Stimulated activated CD4-positive, alpha-beta T cell treated with anti-CD3 and anti-CD28 coated beads, Interleukin-1b, Interleukin-23, amount 100 ng/mL, for 24 hours (primary cell): ENCODE measurements around the gene CDC14A.

Source experiments
- DNase-seq, 4 experiments: peaks; one replicate each; pipeline ENCODE4 v3.0.0-alpha.2; 2020; ENCODE audit warnings: low read depth in 4 of 4, low spot score in 1 of 4

CDC14A gene

DNA sequence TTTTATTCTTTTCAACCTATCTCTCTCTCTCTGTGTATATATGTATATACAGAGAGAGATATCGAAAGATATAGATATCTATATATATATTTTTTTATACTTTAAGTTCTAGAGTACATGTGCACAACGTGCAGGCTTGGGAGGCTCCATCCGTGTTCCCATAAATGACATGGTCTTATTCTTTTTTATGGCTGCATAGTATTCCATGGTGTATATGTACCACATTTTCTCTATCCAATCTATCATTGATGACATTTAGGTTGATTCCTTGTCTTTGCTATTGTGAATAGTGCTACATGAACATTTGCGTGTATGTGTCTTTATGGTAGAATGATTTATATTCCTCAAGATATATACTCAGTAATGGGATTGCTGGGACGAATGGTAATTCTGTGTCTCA lies 130.4 kb downstream of the CDC14A start:
- no peak for DNase-seq

DNA sequence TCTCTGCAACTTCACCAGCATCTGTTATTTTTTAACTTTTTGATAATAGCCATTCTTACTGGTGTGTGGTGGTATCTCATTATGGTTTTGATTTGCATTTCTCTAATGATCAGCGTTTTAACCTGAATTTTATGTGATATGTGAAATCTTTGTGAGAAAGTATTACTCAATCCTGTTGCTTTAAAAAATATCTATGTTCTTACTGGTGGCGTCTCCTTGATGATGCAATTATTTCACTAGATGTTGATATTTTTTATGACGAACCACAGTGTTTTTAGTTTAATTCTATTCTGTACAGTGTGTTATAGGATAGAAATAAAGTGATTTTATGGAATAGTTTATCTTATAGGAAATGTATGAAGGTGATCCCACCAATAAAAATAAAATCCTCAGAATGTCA lies 130.9 kb downstream of the CDC14A start:
- DNase-seq = no peak

DNA sequence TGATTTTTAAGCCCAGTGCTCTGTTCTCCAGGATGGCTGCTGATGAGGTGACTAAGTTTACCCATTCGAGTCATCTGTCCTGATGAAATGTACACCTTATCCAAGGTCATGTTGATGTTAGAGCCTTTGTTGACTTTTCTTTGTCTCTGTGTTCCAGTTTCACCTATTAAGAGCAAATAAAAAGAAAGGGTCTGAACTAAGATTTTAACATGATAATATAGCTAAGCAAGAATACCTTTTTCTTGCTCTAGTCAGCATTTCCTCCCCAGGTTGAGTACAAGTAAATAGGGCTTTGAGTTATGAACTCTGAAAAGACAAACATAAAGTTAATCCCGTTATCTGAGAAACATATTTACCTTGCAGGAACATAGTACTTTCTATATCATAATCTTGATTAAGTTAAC lies 133.6 kb downstream of the CDC14A start:
- DNase-seq = no peak

DNA sequence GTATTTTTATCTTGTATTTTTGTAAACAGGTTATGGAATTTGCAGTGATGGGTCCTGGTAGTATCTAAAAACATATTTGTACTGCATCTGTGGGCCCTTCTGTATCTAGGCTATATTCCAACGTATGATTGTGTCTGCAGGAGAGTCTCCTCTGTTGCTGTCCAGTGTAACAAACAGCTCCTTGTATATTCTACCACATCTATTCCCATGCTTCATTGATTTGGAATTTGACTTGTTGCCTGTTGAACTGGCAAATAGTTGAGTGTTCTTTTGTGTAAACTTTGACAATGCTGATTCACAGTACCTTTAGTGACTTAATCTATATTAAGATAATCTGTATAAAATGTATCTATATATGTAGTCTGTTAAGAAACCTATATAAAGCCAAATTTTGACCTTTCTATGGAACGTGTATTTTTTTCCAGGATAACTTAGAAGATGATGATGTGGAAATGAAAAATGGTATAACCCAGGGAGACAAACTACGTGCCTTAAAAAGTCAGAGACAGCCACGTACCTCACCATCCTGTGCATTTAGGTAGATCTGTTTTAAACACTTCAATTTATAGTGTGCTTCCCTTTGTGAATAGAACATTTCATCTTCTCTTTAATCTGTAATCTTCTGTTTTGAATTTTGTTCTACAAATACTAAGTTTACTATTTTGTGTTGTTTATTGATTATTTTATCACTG lies 142.2 kb downstream of the CDC14A start:
- DNase-seq = no peak

DNA sequence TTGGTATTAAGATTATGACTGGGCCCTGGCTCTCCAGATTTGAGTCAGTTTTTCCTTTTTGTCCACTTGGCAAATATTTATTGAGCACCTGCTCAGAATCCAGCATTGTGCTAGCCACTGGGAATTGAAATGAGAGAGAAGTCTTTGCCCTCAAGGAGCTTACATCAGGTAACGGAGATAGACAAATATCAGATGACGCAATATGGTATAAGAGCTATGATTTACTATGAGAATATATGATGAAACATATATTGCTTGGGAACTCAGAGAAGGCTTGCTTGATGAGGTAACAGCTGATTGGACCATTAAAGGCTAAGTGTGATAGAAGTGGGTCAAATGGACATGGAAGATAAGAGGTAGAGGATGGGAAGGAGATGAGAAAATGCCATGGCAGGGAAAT lies 144.6 kb downstream of the CDC14A start:
- no peak for DNase-seq

DNA sequence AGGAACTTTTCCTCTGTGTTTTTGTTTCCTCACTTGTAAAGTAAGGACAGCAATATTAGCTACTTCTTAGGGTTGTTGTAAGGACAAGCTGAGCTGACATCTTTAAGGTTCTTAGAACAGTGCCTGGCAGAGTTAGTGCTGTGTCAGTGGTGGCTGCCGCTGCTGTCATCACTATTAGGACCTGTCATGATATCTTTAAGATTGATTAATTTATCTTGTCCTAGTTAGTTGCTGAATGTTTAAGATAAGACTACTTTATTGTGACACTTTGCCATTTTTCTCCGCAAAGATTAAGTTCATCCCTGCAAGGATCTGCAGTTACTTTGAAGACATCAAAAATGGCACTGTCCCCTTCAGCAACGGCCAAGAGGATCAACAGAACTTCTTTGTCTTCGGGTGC lies 145.5 kb downstream of the CDC14A start:
- DNase-seq = no peak

DNA sequence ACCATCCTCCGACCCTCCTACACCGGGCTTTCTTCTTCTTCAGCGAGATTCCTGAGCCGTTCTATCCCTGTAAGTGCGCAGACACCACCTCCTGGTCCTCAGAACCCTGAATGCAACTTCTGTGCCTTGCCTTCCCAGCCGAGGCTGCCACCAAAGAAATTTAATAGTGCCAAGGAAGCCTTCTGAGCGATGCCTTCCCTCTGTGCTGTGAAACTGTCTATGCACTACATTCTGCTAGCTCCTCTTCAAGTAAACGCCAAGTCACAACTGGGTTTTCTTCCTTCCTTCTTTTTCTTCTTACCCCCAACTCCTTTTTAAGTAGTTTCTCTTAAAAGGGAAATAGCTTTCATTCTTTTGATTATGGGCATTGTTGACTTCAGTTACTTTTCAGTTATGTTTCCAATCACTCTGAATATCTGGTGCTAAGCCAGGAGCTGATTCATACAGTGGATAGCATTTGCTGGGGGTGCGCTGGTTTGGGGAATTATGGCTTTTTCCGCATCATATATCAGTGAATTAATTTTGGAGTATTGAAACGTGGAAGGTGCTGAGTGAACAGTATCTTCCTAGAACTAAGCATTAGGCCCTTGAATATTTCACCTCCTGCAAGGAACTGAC lies 147.0 kb downstream of the CDC14A start:
- no peak for DNase-seq

DNA sequence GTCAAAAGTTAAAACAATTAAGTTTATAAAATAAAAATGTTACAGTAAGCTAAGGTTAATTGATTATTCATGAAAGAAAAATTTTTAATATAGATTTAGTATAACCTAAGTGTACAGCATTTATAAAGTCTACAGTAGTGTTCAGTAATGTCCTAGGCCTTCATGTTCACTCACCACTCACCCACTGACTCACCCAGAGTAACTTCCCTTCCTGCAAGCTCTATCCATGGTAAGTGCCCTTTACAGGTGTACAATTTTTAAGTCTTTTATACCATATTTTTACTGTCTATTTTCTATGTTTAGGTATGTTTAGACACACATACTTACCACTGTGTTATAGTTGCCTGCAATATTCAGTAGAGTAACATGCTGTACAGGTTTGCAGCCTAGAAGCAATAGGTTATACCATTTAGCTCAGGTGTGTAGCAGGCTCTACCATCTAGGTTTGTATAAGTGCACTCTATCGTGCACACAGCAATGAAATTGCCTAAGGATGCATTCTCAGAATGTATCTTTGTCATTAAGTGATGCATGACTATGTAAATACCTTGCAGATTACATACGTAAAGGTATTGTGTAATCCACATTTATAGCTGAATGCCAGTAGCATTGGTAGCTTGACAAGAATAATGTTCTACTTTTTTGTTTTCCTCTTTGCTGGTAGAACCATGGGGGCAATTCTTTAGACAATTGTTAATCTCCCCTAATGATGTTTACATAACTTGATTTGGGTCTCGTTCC lies 149.9 kb downstream of the CDC14A start:
- DNase-seq = no peak

DNA sequence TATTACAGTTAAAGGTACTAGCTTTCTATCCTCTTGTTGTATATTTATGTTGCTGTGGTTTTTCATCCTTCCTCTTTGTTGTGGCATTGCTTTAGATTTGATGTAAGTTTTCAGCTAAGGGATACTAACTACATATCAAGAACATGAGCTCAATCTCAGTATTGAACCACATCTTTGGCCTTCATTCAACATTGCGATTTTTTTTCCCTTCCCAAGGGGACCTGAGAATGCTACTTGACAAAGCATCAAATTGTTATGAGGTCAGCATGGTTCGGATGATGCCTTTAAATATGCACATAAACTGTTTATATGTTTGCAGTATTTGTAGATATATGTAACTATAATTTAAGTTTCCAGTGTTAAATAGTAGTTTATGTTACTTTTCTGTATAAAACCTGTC lies 153.9 kb downstream of the CDC14A start:
- DNase-seq = no peak

DNA sequence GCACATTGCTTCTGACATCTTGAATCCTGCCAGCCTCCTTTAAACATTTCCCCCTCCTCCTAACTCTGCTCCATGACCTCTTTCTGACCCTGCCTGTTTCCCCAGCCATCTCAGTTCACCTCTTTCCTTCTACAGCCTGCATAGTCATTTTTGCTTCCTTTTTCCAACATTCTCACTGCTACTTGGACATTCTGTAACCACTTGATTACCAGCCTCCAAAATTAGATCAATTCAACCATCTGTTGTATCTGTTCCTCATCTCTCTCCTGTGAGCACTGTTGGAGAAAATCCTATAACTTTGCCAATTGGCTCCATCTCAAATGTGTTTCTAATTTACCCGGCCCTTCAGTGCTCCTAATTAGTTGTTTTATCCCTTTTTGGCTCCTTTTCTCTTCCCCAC lies 158.1 kb downstream of the CDC14A start:
- DNase-seq = no peak

DNA sequence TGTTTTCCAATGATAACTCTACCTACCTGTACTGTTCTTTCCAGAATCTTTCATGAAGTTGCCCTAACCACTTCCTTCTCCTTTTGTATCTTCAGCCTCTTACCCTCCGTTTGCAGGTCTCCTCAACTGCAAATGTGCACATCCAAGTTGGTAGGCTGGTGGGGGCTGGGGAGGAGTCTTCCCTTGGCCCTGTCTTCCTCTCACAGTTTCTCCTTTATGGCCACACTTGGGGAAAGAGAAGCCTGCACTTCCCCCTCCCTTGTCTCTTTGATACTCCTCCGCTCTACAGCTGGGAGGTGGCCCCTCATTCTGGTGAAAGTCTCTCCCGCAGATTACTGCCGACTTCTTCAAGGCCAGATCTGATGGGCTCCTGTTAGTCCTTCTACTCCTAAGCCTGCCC lies 158.8 kb downstream of the CDC14A start:
- DNase-seq = no peak

DNA sequence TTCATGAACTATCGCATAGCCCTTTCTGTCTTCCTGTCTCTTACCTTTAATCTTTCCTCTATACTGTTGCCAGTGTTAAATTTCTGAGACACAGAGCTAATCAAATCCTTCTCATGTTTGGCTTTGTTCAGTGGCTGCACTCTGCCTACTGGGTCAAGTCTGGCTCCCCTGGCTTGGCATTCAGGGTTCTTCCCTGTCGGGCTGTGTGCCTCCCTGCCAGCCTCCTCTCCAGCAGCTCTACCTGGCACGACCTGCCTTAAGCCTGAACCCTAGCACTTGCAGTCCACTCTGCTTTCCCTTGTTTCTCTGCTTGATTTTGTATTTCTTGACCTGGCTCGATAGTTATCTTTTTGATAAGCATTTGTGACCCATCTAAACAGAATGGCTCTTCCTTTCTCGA lies 159.5 kb downstream of the CDC14A start:
- no peak for DNase-seq

DNA sequence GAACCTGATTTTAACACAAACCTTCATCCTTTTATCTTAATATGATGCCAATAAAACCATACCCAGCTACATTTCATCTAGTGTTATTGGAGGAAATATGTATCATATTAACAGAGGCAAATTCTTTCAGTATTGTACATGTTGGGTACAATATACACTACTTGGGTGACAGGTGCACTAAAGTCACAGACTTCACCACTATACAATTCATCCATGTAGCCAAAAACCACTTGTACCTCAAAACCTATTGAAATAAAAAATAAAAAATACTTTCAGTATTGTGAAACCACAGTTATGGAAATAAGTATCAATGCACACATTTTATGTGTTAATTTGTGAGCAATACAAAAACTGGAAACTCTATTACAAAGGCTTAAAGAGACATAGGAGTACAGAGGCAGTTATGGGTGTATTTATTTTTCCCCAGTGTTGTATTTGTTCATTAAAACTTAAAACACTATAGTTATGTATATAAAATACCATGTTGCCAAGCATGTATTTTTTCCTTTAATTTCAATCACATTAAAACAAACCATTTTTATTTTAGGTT lies 160.6 kb downstream of the CDC14A start:
- no peak for DNase-seq

DNA sequence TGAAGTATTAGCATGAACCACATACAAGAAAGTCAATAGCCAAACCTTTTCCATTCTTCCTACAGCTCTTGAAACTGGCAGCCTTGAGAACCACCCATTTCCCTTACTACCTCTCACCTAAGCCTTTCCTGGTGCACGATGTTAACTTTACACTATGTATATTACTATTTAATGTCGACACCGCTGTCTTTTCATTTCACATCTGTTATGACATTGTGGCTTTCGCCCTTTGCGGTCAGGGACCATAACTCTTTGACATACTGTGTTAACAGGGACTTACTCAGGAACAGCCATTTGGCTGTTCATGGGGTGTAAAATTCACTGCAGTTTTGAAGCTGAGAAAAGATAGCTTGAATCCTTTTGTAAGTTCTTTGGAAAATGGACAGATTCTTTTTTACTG lies 164.6 kb downstream of the CDC14A start:
- no peak for DNase-seq

DNA sequence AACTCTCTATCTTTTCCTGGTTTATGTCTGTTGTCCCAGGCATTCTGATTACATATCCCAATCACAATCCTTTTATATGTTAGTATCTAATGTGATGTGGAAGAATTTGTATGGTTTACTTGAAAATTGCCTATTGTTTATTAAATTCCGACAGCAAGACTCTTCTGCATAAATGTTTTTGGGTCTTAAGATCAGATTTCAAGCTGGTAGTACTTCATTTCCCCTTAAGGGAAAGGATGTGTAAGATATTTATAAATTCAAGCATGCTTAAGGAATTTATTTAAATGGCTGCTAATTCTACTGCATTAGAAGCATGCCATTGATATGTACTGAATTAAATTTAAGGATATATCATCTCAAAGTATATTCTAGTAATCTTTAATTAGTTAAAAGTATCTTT lies 165.2 kb downstream of the CDC14A start:
- DNase-seq = no peak

DNA sequence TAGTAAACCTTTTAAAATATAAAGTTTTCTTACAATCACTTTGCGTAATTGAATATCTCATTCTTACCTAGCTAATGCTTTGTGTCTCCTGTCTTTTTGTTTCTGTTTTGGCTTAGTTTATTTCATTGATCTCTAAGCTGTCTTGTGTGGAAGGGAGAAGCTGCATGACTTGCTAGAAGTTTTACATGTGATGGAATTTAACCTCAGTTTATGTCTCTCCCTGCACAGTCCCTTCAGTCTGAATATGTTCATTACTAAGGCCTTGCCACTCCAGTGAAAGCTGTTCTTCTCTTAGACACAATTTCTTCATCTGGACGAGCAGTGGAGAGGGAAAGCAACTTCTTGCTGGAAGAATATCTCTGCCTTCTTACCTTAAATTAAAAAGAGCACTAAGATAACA lies 165.7 kb downstream of the CDC14A start:
- no peak for DNase-seq

DNA sequence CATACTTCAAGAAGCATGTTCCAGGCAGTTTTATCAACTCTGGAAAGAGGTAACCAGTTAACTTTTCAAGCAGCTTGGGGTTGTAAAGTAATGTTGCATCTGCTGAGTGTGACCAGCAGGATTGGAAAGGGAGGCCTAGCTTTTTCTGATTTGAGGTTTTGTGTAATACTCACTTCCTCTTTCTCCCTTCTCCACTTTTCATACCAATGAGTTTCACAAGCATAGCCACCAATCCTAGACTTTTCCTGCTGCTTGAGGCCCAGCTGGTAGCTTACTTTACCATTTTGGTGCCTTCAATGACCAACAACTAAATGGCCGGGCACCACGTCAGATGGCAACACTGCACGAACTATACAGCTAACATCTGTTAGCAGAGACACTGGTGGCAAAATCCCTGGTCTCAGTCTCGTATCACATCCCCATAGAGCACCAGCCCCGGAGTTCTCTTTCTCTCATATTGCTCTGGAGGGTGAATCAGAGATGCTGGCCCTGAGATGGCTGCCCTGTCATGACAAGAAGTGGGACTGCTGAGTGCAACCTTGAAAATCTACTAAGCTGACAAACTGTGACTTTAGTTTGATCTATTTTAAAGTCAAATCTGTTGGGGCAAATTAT lies 170.8 kb downstream of the CDC14A start:
- DNase-seq = no peak

DNA sequence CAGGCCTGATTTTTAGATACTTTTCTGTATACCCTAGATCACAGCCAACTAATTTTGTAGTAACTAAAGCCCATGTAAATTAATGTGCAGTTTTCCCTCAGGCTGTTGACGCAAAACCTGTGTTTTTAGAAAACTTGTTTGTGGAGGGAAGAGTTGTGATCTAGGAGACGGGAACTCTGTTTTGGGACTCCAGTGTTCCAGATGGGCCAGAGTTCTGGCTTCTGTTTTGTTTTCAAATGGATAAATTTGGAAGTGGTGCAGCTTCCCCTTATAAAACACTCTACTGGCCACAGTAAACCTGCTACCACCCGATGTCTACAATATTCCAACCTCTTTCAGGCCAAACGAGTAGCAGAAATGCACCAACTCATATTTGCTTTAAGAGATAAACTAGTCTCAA lies 172.0 kb downstream of the CDC14A start:
- DNase-seq = no peak

DNA sequence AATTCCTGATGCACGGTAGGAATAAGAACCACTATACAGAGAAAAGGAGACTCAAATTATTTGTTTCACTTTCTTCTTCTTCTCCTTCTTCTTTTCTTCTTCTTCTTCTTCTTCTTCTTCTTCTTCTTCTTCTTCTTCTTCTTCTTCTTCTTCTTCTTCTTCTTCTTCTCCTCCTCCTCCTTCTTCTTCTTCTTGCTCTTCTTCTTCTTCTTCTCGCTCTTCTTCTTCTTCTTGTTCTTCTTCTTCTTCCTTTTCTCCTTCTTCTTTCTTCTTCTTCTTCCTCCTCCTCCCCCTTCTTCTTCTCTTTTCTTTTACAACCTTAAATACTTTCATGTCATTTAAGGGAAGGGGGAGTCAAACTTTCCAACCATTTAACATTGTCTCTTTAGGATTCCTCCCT lies 174.6 kb downstream of the CDC14A start:
- DNase-seq = no peak

DNA sequence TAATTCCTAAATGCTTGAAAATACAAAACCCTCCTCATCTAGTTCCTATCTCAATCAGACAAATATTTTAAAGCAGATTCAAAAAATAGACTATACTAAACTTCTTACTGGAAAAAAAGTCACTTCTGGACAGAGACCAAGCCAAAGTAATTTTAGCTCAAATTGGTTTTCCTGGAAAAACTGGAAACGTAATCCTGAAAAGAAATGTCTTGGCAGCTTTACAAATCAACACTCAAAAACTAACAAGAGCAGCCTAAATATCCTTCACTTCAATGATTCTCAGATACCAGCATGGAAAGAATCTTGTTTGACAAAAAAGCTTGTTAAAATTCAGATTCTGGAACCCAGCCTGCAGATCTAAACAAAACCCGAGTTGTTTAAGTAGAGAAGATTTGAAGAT lies 176.6 kb downstream of the CDC14A start:
- no peak for DNase-seq

DNA sequence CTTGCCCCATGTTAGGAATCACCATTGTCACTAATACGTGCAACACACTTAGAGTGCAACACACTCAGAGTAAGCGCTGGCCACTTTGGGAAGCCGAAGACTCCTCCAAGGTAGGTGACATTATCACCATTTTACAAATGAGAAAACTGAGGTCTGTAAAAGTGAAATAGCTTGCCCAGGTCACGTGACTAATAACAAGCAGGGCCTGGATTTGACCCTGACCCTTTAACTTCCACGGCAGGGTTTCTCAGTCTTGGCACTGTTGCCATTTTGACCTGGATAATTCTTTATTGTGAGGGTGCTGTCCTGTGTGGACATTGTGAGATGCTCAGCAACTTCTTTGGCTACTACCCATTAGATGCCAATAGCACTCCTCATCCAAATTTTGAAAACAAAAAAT lies 177.8 kb downstream of the CDC14A start:
- DNase-seq = no peak
